Activated naive CD4-positive, alpha-beta T cell treated with anti-CD3 and anti-CD28 coated beads, Interleukin-2, amount 50 U/mL, for 16 hours (primary cell): ENCODE data around the gene VCAM1.
"Not testable (repeated sequence)": the region's sequence is repeated elsewhere in the genome, so short reads cannot be mapped to it uniquely, and the experiment has no call there.

ENCODE experiments used
- DNase-seq: peaks from one replicate; pipeline ENCODE4 v3.0.0-alpha.2; 2020

The VCAM1 gene, protein sequence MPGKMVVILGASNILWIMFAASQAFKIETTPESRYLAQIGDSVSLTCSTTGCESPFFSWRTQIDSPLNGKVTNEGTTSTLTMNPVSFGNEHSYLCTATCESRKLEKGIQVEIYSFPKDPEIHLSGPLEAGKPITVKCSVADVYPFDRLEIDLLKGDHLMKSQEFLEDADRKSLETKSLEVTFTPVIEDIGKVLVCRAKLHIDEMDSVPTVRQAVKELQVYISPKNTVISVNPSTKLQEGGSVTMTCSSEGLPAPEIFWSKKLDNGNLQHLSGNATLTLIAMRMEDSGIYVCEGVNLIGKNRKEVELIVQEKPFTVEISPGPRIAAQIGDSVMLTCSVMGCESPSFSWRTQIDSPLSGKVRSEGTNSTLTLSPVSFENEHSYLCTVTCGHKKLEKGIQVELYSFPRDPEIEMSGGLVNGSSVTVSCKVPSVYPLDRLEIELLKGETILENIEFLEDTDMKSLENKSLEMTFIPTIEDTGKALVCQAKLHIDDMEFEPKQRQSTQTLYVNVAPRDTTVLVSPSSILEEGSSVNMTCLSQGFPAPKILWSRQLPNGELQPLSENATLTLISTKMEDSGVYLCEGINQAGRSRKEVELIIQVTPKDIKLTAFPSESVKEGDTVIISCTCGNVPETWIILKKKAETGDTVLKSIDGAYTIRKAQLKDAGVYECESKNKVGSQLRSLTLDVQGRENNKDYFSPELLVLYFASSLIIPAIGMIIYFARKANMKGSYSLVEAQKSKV

DNA sequence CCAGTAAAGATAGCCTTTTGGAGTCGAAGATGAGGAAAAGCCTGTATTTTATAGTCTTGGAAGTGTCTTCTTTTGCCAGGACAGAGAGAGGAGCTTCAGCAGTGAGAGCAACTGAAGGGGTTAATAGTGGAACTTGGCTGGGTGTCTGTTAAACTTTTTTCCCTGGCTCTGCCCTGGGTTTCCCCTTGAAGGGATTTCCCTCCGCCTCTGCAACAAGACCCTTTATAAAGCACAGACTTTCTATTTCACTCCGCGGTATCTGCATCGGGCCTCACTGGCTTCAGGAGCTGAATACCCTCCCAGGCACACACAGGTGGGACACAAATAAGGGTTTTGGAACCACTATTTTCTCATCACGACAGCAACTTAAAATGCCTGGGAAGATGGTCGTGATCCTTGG, at the start of gene VCAM1:
Gene VCAM1, plus strand, starts transcription at position 253 of the 400 bp plus-strand sequence. Its CDS starts 119 bp downstream, at position 372.
- DNase-seq: no peak

DNA sequence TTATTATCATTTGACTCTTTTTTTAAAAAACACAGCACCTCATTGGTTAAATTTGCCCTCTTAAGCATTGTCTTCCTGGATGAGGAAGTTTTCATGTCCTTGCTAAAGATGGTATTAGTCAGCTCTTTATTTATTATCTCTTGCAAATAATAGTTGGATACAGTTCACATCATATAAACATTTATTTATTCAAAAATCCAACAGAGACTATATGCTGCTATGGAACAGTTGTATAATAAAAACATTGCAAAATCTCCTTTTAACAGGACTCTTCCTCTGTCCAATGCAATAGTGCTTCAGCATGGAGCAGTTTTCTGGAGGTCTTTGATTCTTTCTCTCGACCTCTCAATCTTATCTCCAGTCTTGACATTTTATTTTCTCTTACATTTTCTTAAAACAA, 49.5 kb upstream of the VCAM1 start:
- no peak for DNase-seq

DNA sequence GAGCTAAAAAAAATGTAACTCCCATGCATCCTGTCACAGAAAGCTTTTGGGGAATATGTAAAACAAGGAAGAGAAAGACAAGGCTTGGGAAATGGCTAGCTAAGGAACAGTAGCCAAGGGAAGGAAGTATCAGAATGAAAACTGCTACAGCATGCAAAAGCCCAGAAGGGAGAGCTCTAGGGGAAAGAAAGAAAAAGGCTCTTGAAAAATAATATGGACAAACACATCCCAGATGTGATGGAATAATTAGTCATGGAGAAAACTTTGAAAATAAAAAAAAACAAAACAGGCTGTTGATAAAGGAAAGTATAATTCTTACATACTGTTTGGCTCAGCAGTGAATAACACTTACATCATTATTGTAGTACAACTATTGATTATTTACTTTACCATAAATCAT, 47.9 kb upstream of the VCAM1 start:
- DNase-seq: no peak

DNA sequence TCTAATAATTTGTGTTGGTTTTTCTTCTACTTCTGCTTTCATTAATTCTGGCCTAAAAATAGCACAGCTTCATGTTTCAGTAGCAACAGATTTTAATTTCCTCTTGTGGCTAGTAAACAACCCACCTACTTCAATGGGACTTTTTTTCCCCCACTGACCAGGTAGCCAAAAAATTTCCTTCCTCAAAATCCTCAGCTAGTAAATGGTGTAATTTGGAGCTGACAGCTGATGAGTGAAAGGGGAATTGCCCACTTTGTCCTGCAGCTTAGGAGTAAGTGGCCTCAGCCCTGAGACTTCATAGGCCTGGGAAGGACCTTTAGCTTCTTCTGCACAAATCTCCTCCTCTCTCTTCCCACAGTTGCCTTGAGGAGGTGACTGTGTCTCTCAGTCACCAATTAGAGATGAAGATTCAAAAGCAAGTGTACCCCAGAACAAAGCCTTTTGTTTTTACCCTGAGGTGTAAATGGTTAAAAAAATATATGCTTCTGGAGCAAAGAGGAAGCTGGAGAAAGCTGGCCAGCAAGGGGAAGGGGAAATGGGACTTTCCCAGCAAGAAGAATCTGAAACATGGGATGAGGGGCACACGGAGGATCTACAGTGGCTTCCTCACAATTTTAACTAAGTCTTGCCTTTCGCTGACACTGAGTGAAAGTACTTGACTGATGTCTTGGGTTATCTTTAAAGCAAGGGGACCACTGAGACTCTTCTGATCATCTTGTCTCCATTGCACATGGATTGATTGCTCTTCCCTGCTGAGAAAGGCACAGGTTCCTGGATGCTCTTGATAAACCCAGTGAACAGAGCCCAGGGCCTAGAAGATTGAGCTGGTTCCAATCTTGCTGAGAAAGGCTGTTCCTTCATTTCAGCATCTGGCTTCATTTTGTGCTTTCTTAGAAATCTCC, 35.8 kb upstream of the VCAM1 start:
- DNase-seq: no peak

DNA sequence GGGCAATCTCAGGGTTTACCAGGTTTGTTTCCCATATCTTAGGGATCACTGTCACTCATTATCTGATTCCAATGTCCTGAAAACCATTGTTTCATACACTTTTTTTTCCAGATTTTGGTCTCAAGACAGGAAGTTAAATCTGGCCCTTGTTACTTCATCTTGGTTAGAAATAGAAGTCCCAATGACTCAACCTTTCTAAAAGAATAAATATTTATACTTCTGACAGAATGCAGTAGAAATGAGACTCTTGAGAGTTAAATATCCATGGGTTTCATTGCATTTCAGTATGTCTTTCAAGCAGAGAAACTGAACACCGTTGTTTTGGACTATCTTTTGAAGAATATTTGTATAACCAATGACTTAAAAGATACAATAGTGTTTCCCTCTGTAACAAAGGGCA, 19.8 kb upstream of the VCAM1 start:
- DNase-seq: no peak

DNA sequence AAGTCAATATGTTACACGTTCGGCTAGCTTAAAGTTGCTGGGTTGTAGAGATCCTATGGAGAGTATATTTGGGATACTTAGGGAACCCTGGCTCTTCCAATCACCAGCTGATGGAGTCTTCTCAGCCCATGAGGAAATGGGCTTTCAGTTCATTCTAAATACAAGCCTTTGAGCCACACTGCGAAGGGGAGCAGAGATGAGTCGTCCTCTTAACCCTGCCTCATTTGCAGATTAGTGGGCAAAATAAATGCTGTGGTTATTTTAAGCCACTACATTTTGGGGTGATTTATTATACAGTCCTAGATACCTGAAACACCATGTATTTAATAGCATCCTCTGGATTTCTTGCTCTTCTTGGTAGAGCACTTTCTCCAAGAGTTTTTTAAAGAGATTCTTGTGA, 19.0 kb upstream of the VCAM1 start:
- DNase-seq: no peak

DNA sequence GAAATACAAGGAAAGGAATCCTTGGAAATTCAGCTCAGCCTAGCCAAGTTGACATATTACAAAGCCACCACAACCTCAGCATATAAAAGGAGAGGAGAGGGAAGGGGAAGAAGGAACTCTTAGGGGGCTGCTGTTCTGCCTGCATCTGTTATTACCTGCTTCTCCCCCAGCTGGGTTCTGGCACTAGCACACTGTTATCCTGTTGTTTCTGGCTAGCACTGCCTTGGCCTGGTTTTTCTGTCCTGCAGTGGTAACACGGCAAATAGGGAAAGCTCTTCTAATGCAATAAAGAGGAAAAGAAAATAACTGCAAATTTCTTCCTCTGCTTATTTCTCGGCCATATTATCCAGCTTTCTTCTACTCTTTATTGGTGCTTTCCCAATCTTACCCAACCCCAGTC, 16.5 kb upstream of the VCAM1 start:
- DNase-seq: no peak

DNA sequence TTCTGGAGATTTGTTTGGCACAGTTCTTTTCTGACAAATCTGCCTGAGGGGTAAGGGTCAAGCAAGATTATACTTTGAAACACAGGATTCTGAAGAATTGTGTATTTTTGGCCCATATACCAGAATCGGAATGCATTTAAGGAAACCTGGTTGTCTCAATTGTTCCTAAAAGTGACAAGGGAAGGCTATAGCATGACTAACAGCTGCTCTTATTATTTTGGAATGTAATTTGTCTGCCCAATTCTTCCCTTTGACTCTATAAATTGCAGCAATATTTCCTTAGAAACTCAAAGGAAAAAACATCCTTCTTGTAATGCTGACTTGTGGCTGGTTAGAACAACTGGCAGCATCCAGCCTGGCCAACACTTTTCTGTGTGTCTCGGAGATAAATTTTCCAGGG, 15.8 kb upstream of the VCAM1 start:
- no peak for DNase-seq

DNA sequence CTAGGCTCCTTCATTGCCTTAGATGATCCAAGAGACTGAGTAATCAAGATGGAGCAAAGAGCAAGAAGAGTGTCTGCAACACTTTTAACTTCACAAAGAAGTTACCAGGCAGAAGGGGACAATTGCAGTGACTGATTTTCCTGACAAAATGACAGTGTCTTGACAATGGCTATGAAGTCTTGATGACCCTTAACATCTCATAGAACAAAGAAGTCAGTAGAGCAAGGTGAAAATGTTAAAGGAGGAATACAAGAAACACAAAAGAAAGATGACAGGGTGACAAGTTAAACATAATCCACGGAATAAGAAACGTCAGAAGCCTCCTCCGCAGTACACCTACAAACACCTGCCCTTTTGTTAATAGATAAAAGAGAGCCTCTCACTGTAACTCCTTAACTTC, 15.1 kb upstream of the VCAM1 start:
- no peak for DNase-seq

DNA sequence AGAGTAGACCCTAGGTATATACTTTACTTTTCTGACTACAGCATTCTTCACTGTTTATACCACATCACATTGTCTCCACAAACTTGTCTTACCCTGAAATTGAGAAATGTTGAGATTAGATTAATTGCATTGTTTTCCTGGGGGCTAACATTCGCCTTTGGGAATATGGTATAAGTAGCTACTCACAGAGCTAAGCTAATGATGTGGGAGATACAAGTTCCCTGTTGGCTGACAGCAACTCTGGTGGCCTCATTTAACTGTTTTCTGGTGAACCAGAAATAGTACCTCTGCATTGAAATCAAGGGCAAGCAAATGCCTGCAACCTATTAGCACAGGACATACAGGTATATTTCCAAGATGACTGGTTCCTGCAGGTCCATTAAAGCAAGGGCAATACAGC, 13.2 kb upstream of the VCAM1 start:
- no peak for DNase-seq

DNA sequence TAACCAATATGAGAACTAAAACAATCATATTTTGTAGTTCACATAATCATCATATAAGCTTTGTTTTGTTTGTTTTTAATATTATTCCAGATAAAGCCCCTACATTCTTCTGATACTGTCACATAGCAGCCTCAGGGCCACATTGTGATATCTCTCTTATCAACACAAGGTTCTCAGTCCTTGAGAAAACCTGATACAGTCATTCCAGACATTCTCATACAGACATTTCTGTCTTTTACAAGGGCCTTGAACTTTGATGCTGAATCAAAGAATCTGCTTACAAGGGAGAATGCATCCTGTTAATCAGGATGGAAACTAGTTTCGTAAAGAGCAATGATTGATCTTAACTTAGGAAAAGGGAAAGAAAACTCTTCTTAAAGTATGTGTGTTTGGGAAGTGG, 12.7 kb upstream of the VCAM1 start:
- DNase-seq: no peak

DNA sequence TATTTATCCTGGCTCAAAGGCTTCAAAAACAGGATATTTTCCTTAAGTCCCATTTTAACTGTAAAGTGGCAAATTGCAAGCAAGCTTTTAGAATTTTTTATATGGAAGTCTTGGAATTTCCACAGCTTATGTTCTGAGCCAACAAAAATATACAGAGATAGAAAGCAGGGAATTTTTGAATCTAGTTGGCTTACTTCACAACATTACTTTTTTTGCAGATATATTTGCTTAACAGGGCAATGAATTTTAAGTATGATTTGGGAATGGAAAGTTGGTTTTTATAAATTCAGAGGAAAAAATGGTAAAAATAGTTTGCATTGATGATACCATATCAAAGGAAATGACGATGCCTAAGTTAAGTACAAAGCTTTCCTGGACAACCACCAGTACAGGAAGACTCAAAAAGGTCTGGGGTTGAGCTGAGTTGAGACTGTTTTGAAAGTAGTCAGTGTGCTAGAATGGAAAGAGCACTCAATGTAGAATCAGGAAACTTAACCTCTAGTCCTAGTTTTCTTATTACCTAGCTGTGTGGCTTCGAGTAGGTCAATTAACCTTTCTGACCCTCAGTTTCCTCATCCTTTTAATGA, 11.0 kb upstream of the VCAM1 start:
- DNase-seq: no peak

DNA sequence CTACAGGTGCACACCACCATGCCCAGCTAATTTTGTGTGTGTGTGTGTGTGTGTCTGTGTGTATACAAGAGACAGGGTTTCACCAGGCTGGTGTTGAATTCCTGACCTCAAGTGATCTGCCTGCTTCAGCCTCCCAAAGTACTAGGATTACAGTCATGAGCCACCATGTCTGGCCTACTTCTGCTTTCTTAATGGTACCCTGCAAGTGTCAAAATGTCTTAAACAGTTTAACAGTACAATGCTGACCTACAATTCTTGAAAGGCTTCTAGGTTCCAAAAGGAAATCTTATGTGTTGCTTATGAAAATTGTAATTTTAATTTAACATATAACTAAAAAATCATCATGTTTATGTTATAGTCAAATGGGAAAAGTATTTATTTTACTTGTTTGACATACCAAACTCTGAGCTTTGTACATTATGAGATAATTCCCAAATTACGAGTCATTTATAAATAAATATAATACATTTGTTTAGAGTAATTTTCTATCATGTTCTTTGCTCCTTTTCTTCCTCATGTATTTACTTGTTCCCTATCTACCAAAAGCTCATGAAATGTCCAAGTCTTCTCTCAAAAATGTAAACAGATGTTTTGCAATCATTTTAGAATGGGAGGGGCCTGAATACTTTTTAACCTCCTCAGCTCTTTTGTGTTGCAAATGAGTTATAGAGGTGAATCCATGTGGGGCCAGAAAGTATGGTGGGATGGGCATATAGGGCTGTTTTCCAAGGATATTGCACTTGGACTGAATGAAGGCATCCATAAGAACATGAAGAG, 8.4 kb upstream of the VCAM1 start:
- no peak for DNase-seq

DNA sequence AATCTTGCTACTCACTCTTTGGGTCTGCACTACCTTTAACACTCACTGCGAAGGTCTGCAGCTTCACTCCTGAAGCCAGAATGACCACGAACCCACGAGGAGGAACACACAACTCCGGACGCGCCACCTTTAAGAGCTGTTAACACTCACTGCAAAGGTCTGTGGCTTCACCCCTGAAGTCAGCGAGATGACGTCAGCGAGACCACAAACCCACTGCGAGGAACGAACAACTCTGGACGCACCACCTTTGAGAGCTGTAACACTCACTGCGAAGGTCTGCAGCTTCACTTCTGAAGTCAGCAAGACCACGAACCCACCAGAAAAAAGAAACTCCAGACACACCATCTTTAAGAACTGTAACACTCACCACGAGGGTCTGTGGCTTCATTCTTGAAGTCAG, 6.5 kb upstream of the VCAM1 start:
- DNase-seq: not testable (repeated sequence)

DNA sequence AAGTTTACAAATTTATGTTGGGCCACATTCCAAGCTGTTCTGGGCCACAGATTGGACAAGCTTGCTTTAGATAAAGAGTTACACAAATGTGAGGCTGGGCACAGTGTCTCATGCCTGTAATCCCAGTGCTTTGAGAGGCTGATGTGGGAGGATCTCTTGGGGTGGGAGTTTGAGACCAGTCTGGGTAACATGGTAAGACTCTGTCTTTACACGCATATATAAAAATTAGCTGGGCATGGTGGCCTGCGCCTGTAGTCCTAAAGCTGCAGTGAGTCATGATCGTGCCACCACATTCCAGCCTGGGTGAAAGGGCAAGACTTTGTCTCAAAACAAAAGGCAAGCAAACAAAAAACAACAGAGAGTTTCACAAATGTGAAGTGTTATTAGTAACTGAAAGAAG, 5.9 kb upstream of the VCAM1 start:
- no peak for DNase-seq

DNA sequence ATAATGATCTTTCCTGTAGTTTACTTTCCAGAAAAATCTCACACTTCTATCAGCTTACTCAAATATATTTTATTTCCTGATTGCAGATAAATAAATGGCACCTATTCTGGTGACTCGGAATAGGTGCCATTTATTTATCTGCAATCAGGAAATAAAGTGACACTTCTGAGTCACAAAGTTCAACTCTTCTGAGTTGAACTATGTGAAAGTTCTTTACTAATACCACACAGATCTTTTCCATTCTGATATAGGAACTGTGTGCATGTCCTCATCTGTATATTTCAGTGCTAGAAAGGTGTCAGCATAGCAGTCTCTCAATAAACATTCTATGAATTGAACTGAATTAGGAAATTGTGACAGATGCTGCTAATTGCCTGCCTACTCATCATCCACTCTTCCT, 4.9 kb upstream of the VCAM1 start:
- no peak for DNase-seq

DNA sequence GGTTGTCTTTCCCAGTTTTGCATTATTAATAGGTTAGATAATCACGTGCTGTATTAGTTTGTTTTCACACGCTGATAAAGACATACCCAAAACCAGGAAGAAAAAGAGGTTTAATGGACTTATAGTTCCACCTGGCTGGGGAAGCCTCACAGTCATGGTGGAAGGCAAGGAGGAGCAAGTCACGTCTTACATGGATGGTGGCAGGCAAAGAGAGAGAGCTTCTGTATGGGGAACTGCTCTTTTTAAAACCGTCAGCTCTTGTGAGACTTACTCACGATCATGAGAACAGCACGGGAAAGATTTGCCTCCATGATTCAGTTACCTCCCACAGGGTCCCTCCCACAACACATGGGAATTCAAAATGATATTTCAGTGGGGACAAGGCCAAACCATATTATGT, 2.3 kb upstream of the VCAM1 start:
- DNase-seq: no peak

DNA sequence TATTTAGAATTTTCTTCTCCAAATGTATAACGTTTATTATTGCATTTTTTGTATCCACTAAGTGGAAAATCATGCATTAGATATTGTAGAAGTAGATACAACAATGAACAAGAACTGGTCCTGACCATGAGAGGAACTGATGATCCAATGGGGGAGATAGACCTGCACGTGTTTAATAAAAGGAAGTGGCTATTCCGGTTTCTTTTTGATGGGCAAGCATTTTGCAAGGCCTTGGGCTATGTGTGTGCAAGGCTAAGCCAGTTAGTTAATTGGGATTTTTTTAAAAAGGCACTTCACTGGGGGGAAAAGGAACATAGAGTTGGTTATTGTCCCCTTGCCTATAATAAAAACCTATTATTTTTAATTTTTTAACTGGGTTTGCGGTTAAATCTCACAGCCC, 961 bp upstream of the VCAM1 start:
- no peak for DNase-seq

DNA sequence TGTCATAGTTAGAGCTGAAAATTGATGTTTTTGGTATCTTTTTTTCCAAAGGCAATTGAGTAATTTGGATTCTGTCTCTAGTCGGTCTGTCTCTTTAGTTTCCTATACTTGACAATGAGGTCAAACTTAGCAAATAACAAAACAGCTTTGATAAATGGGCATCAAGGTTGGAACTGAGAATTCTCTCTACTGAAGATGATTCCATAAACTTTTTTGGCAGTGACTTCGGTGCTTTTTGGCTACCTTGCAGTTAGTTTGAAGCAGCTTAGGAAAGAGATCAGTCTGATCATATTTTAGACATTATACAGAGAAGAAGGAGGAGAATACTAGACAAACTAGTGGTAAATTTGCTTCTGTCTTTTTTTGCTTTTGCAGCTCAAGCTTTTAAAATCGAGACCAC, 559 bp downstream of the VCAM1 start:
- DNase-seq: no peak

DNA sequence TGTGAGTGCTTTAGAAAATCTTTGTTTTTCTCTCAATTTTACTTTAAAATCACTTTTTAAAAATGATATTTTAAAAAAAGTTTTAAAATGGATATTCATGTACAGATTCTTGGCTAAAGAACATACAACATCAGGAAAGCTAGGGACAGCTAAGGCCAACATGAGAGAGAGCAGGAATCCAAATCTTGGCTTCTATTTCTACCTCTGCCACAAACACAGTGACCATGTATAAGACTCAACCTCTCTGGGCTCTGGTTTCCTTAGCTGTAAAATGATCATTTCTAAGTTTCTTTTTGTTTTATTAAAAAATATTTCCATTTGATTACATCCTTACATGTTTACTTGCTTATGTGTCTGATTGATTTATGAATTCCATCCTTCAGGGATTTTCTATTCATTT, 1.2 kb downstream of the VCAM1 start:
- no peak for DNase-seq

DNA sequence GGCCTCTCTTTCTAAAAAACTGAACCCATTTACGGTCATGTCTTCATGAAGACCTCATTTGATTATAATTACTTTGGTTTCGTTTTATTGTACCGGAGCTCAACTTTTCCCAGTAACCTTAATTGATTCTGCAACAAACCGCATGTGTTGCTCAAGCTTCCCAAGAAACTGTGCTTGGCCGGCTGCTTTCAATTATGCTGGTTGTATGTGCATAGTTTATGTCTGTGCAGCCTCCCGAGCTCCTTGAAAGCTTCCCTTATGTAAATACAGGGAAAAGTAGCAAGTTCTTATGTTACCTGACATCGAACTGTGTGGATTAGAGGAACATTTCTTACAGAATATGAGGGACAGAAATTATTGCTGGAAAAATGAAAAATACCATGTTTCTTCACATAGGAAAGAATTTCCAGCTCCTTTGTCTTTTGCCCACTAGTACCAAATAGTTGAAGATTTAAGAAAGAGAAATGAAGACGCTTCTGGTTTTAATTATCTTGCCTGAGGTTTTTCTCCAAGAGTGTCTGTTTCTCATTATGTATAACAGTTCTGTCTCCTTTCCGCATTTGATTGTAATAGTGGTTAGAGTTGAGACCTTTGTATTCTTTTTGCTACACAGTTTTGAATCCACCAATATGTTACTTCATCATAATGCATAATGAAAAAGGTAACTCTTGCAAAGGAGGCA, 2.1 kb downstream of the VCAM1 start:
- no peak for DNase-seq

DNA sequence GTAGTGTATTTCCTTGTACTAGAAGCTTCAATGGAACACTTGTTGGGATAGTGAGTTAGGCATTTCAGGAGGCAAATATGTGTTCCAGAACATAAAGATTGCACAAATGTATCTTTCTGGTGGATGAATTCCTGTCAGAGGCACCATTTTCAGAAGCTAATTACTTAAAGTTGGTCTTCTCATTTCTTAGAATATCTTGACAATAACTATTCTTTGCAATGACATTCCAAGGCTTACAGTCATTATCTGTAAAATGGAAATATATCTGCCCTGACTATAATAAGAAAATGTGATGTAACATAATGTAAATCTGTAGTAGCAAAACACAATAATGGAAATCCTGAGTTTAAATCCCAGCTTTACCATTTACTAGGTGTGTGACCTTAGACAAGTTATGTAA, 2.7 kb downstream of the VCAM1 start:
- DNase-seq: no peak
